Activated CD4-positive, alpha-beta memory T cell treated with anti-CD3 and anti-CD28 coated beads for 36 hours (primary cell): ENCODE data around the gene TMEM164. TPM values are rescaled to one million over a fixed set of nuclear protein-coding genes. Genes with fewer than 3 reads are reported as not detected.

Experiments
- CTCF ChIA-PET: fragments of 350-600 bp; sonication (Branson Sonifier 250); formaldehyde crosslinking; loops from one replicate; lab custom pipeline; 2021; ENCODE audit warnings: antibody characterized with exemption, inconsistent platforms; lab: Charles Lee
- POLR2A ChIA-PET: fragments of 350-600 bp; sonication (Branson Sonifier 250); formaldehyde crosslinking; loops from one replicate; lab custom pipeline; 2021; ENCODE audit warnings: antibody characterized with exemption; lab: Charles Lee
- DNase-seq: peaks from one replicate; pipeline ENCODE4 v3.0.0-alpha.2; 2020
- H3K27ac Mint-ChIP-seq: one replicate; pipeline ENCODE4 v1.8.0; 2021; ENCODE audit warnings: mixed read lengths
- H3K27me3 Mint-ChIP-seq: one replicate; pipeline ENCODE4 v1.8.0; 2021; ENCODE audit warnings: mixed read lengths
- H3K36me3 Mint-ChIP-seq: one replicate; pipeline ENCODE4 v1.8.0; 2021; ENCODE audit warnings: mixed read lengths
- H3K4me1 Mint-ChIP-seq: one replicate; pipeline ENCODE4 v1.8.0; 2021; ENCODE audit warnings: low read depth, mixed read lengths
- H3K4me3 Mint-ChIP-seq: one replicate; pipeline ENCODE4 v1.8.0; 2021; ENCODE audit warnings: mild to moderate bottlenecking, mixed read lengths
- H3K9me3 Mint-ChIP-seq: one replicate; pipeline ENCODE4 v1.8.0; 2021; ENCODE audit warnings: mixed read lengths
- intact Hi-C: fragments of 100-400 bp; cut with micrococcal nuclease; formaldehyde crosslinking; loops from one replicate; pipeline ENCODE4 v1.15.1; 2023
- total RNA-seq, 2 experiments: library from RNA; stranded (reverse); gene quantifications; one replicate each; pipeline ENCODE4 v1.2.3, GENCODE V29; 2021

TMEM164 gene
- total RNA-seq, 2 experiments from 2014 or later: 10.1 to 13.2 TPM

- no peaks in the 10 kb centered on the region for H3K36me3 Mint-ChIP-seq
- ChIA-PET CTCF (no interaction called here), POLR2A (no interaction called here)
- peaks cover 2% of the 10 kb centered on the region for H3K4me1 Mint-ChIP-seq
- no peak overlapping the region for H3K27ac Mint-ChIP-seq
- DNase-seq: no peak
- intact Hi-C loops: no loop called here
- H3K9me3 Mint-ChIP-seq: no peaks in the 10 kb centered on the region
- no peaks in the 10 kb centered on the region for H3K27me3 Mint-ChIP-seq
- no peak overlapping the region for H3K4me3 Mint-ChIP-seq
These were observed 100.4 kb downstream of the TMEM164 start for GRCh38 chrX:110103344-110103743.

DNA sequence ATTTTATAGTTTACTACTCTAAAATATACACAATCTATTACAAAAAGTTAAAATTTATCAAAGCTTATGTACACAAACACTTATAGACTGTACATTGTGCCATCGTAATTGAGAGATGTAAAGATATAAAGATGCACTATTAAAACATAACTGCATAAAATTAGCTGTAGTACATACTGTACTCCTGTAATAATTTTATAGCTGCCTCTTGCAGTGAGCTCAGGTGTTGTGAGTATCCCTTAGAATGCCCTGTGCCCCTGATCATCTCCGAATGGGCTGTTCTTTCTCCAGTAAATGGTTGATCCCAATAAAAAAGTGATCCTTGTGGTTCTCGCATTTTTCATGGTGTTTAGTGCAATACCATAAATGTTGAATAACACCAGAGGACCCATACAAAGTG lies 101.2 kb downstream of the TMEM164 start:
- no peaks in the 10 kb centered on the region for H3K36me3 Mint-ChIP-seq
- H3K4me1 Mint-ChIP-seq: peaks cover 2% of the 10 kb centered on the region
- ChIA-PET POLR2A (no interaction called here), CTCF (no interaction called here)
- DNase-seq: no peak
- intact Hi-C loops: no loop called here
- no peaks in the 10 kb centered on the region for H3K27me3 Mint-ChIP-seq
- no peak overlapping the region for H3K27ac Mint-ChIP-seq
- no peak overlapping the region for H3K4me3 Mint-ChIP-seq
- H3K9me3 Mint-ChIP-seq: no peaks in the 10 kb centered on the region

DNA sequence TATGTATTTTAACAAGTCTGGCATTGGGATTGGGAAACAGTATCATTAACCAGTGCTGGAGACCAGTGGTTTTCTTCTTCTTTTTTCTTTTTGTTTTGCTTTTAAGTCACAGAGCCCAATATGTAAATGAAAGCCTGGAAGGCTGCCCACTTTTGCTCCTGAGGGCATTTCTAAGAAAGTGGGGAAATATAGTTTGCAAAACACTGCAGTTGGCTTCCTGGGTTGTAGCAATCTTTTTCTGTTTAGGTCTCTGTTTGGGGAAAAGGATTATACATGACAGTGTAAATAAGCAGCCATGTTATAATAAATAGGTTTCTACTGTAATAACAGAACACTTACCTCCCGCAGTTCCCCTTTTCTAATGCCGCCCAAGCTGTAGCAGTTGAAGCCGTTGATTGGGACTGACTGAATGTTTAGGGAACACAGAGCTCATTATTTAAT lies 105.5 kb downstream of the TMEM164 start:
- Mint-ChIP-seq H3K27me3 (no peaks in the 10 kb centered on the region), H3K4me3 (no peak overlapping the region), H3K27ac (no peak overlapping the region), H3K4me1 (no peaks in the 10 kb centered on the region), H3K9me3 (no peaks in the 10 kb centered on the region), H3K36me3 (no peaks in the 10 kb centered on the region)
- CTCF ChIA-PET: no interaction called here
- no peak for DNase-seq
- POLR2A ChIA-PET: no interaction called here
- intact Hi-C loops: no loop called here

GRCh38 chrX:110114260-110114776 lies 111.4 kb downstream of the TMEM164 start:
- Mint-ChIP-seq H3K4me3 (no peak overlapping the region), H3K9me3 (no peaks in the 10 kb centered on the region), H3K4me1 (no peaks in the 10 kb centered on the region), H3K27me3 (no peaks in the 10 kb centered on the region), H3K27ac (no peak overlapping the region), H3K36me3 (peaks cover 2% of the 10 kb centered on the region)
- ChIA-PET CTCF (no interaction called here), POLR2A (no interaction called here)
- intact Hi-C loops: no loop called here
- no peak for DNase-seq

GRCh38 chrX:110116066-110116980 lies 113.4 kb downstream of the TMEM164 start:
- Mint-ChIP-seq H3K27me3 (no peaks in the 10 kb centered on the region), H3K27ac (no peak overlapping the region), H3K4me3 (no peak overlapping the region), H3K36me3 (peaks cover 2% of the 10 kb centered on the region), H3K9me3 (no peaks in the 10 kb centered on the region), H3K4me1 (no peaks in the 10 kb centered on the region)
- ChIA-PET CTCF (no interaction called here), POLR2A (interaction anchor here (0.6 kb wide), 1 partner anchor 986 kb away, joined by 3 read pairs; no protein-coding TSS in a partner anchor)
- intact Hi-C loops: no loop called here
- DNase-seq: no peak

- no peak overlapping the region for H3K4me3 Mint-ChIP-seq
- intact Hi-C loops: no loop called here
- POLR2A ChIA-PET: no interaction called here
These were observed 115.6 kb downstream of the TMEM164 start for GRCh38 chrX:110118530-110118929.

GRCh38 chrX:110119480-110119879 lies 116.6 kb downstream of the TMEM164 start:
- ChIA-PET CTCF (no interaction called here), POLR2A (no interaction called here)
- Mint-ChIP-seq H3K4me3 (no peak overlapping the region), H3K36me3 (peaks cover 2% of the 10 kb centered on the region), H3K27me3 (no peaks in the 10 kb centered on the region), H3K27ac (no peak overlapping the region), H3K4me1 (no peaks in the 10 kb centered on the region), H3K9me3 (no peaks in the 10 kb centered on the region)
- intact Hi-C loops: no loop called here
- DNase-seq: no peak

More at GRCh38 chrX:110118530-110118929, 115.6 kb downstream of the TMEM164 start:
- CTCF ChIA-PET: no interaction called here
- Mint-ChIP-seq H3K36me3 (peaks cover 2% of the 10 kb centered on the region), H3K9me3 (no peaks in the 10 kb centered on the region), H3K27ac (no peak overlapping the region), H3K4me1 (no peaks in the 10 kb centered on the region), H3K27me3 (no peaks in the 10 kb centered on the region)
- DNase-seq: no peak

GRCh38 chrX:110120025-110120424 lies 117.1 kb downstream of the TMEM164 start:
- ChIA-PET CTCF (interaction anchor here (0.6 to 1.5 kb wide), 2 partner anchors 26 to 90 kb away, joined by 3 to 5 read pairs; no protein-coding TSS in a partner anchor), POLR2A (no interaction called here)
- no peak overlapping the region for H3K27ac Mint-ChIP-seq
- intact Hi-C loops: no loop called here
- H3K27me3 Mint-ChIP-seq: no peaks in the 10 kb centered on the region
- no peaks in the 10 kb centered on the region for H3K9me3 Mint-ChIP-seq
- H3K4me3 Mint-ChIP-seq: no peak overlapping the region
- peaks cover 2% of the 10 kb centered on the region for H3K36me3 Mint-ChIP-seq
- H3K4me1 Mint-ChIP-seq: no peaks in the 10 kb centered on the region
- DNase-seq: no peak

GRCh38 chrX:110123331-110123782 lies 120.4 kb downstream of the TMEM164 start:
- Mint-ChIP-seq H3K36me3 (no peaks in the 10 kb centered on the region), H3K4me3 (no peak overlapping the region), H3K27ac (no peak overlapping the region), H3K9me3 (no peaks in the 10 kb centered on the region), H3K27me3 (no peaks in the 10 kb centered on the region), H3K4me1 (no peaks in the 10 kb centered on the region)
- POLR2A ChIA-PET: no interaction called here
- no peak for DNase-seq
- CTCF ChIA-PET: no interaction called here
- intact Hi-C loops: no loop called here

- POLR2A ChIA-PET: no interaction called here
These were observed 122.7 kb downstream of the TMEM164 start for GRCh38 chrX:110125446-110126162.

GRCh38 chrX:110131031-110131430 lies 128.1 kb downstream of the TMEM164 start:
- POLR2A ChIA-PET: no interaction called here
- no peaks in the 10 kb centered on the region for H3K27me3 Mint-ChIP-seq
- peaks cover 18% of the 10 kb centered on the region for H3K4me1 Mint-ChIP-seq
- H3K4me3 Mint-ChIP-seq: no peak overlapping the region
- H3K36me3 Mint-ChIP-seq: no peaks in the 10 kb centered on the region
- no peak for DNase-seq
- intact Hi-C loops: loop anchor here (5.0 kb wide), 1 partner anchor 129 kb away; the partner anchor contains the start of gene TMEM164
- no peak overlapping the region for H3K27ac Mint-ChIP-seq
- CTCF ChIA-PET: interaction anchor here (2.2 kb wide), 1 partner anchor 15 kb away, joined by 7 read pairs; no protein-coding TSS in a partner anchor
- no peaks in the 10 kb centered on the region for H3K9me3 Mint-ChIP-seq

More at GRCh38 chrX:110125446-110126162, 122.7 kb downstream of the TMEM164 start:
- H3K4me3 Mint-ChIP-seq: no peak overlapping the region
- CTCF ChIA-PET: interaction anchor here (1.0 kb wide), 1 partner anchor 21 kb away, joined by 4 read pairs; no protein-coding TSS in a partner anchor
- H3K9me3 Mint-ChIP-seq: no peaks in the 10 kb centered on the region
- no peak for DNase-seq
- H3K27ac Mint-ChIP-seq: no peak overlapping the region
- H3K36me3 Mint-ChIP-seq: no peaks in the 10 kb centered on the region
- H3K4me1 Mint-ChIP-seq: no peaks in the 10 kb centered on the region
- intact Hi-C loops: no loop called here
- H3K27me3 Mint-ChIP-seq: no peaks in the 10 kb centered on the region
